SU-DHL-6 (cell line): ENCODE measurements around the gene TSG101.

ENCODE experiments used
- H2AFZ ChIP-seq: fragments of 200-600 bp; sonication (generic); 2 replicates; pipeline ENCODE4 v1.6.1; 2014; ENCODE audit warnings: low read depth, mild to moderate bottlenecking, moderate library complexity, mixed read lengths, antibody characterized with exemption, low read length; ENCODE audit not compliant: severe bottlenecking
- H3F3A ChIP-seq: fragments of 200-600 bp; shearing (Covaris generic); 2 replicates; pipeline ENCODE4 v1.6.0; 2016; ENCODE audit warnings: antibody characterized with exemption, mild to moderate bottlenecking; ENCODE audit not compliant: insufficient read depth
- H3K27ac ChIP-seq: fragments of 200-600 bp; sonication (generic); 2 replicates; pipeline ENCODE4 v1.5.1; 2016; ENCODE audit warnings: low read depth, mild to moderate bottlenecking, low read length, moderate library complexity, mixed read lengths
- H3K27me3 ChIP-seq: fragments of 200-600 bp; sonication (generic), shearing (Covaris generic); 2 replicates; pipeline ENCODE4 v1.6.0; 2014; ENCODE audit warnings: mild to moderate bottlenecking, low read length
- H3K36me3 ChIP-seq: fragments of 200-600 bp; sonication (generic); 2 replicates; pipeline ENCODE4 v1.6.1; 2014; ENCODE audit warnings: mild to moderate bottlenecking, low read length, mixed read lengths
- H3K4me2 ChIP-seq: fragments of 300-600, 200-600 bp; shearing (Covaris generic), sonication (generic); 2 replicates; pipeline ENCODE4 v1.6.0; 2014; ENCODE audit warnings: low read length, low read depth, mild to moderate bottlenecking; ENCODE audit not compliant: poor library complexity, severe bottlenecking
- H3K4me3 ChIP-seq: fragments of 200-600 bp; sonication (generic); 2 replicates; pipeline ENCODE4 v1.5.1; 2014; ENCODE audit warnings: antibody characterized with exemption, low read length, mild to moderate bottlenecking, mixed read lengths; ENCODE audit not compliant: insufficient read depth, poor library complexity, severe bottlenecking
- H3K79me2 ChIP-seq: fragments of 200-600 bp; sonication (generic); 2 replicates; pipeline ENCODE4 v1.6.1; 2014; ENCODE audit warnings: mild to moderate bottlenecking, low read length, moderate library complexity; ENCODE audit not compliant: insufficient read depth
- H3K9ac ChIP-seq: fragments of 200-600 bp; sonication (generic); 2 replicates; pipeline ENCODE4 v1.7.0; 2014; ENCODE audit warnings: mild to moderate bottlenecking, low read length
- H3K9me2 ChIP-seq: fragments of 200-600 bp; sonication (generic); replicated peaks from 2 replicates; pipeline ENCODE4 v1.6.1; 2014; ENCODE audit warnings: low read length; ENCODE audit not compliant: insufficient read depth
- H3K9me3 ChIP-seq: fragments of 200-600 bp; sonication (generic); 2 replicates; pipeline ENCODE4 v1.6.1; 2014; ENCODE audit warnings: low read length, mixed read lengths; ENCODE audit not compliant: insufficient read depth
- H4K20me1 ChIP-seq: fragments of 200-600 bp; sonication (generic); 2 replicates; pipeline ENCODE4 v1.6.1; 2014; ENCODE audit warnings: low read depth, mild to moderate bottlenecking, antibody characterized with exemption, low read length, moderate library complexity, mixed read lengths
- EZH2phosphoT487 ChIP-seq: fragments of 200-600 bp; sonication (generic), shearing (Covaris generic); conservative IDR thresholded peaks from 2 replicates; pipeline ENCODE4 v1.6.1; 2018; ENCODE audit warnings: mild to moderate bottlenecking, antibody characterized with exemption, low read length, moderate library complexity, mixed read lengths
- TF ChIP-seq, protein P1 (sequence below): fragments of 200-600 bp; sonication (generic); IDR thresholded peaks from one replicate; pipeline ENCODE4 v1.5.1; 2017; ENCODE audit warnings: antibody characterized with exemption, mild to moderate bottlenecking, low read length, moderate library complexity; ENCODE audit not compliant: insufficient read depth, poor library complexity, severe bottlenecking

TSG101 gene

DNA sequence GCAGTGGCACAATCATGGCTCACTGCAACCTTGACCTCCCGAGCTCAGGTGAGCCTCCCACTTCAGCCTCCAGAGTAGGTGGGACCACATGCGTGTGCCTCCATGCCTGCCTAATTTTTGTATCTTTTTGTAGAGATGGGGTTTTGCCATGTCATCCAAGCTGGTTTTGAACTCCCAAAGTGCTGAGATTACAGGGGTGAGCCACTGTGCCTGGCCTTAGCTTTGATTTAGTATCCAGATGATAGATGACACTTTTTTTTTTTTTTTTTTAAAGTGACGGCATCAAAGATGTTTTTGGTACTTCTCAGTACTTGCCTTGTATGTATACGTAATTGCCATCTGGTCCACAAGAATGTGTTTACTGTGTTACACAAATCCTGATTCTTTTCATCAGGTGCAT is 47.7 kb downstream of the TSG101 start:
- no peaks in the 10 kb centered on the region for H3F3A ChIP-seq
- peaks cover 38% of the 10 kb centered on the region for H3K36me3 ChIP-seq
- H3K4me3 ChIP-seq = no peak overlapping the region
- no peak overlapping the region for H3K27ac ChIP-seq
- no peaks in the 10 kb centered on the region for H3K79me2 ChIP-seq
- H2AFZ ChIP-seq = no peak overlapping the region
- no peaks in the 10 kb centered on the region for H3K9me2 ChIP-seq
- no peaks in the 10 kb centered on the region for H4K20me1 ChIP-seq
- H3K9me3 ChIP-seq = no peaks in the 10 kb centered on the region
- H3K27me3 ChIP-seq = no peaks in the 10 kb centered on the region
- H3K9ac ChIP-seq = no peak overlapping the region
- no peak for TF ChIP-seq EZH2phosphoT487
- TF ChIP-seq, protein P1, sequence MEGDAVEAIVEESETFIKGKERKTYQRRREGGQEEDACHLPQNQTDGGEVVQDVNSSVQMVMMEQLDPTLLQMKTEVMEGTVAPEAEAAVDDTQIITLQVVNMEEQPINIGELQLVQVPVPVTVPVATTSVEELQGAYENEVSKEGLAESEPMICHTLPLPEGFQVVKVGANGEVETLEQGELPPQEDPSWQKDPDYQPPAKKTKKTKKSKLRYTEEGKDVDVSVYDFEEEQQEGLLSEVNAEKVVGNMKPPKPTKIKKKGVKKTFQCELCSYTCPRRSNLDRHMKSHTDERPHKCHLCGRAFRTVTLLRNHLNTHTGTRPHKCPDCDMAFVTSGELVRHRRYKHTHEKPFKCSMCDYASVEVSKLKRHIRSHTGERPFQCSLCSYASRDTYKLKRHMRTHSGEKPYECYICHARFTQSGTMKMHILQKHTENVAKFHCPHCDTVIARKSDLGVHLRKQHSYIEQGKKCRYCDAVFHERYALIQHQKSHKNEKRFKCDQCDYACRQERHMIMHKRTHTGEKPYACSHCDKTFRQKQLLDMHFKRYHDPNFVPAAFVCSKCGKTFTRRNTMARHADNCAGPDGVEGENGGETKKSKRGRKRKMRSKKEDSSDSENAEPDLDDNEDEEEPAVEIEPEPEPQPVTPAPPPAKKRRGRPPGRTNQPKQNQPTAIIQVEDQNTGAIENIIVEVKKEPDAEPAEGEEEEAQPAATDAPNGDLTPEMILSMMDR = no peak
- no peak overlapping the region for H3K4me2 ChIP-seq

DNA sequence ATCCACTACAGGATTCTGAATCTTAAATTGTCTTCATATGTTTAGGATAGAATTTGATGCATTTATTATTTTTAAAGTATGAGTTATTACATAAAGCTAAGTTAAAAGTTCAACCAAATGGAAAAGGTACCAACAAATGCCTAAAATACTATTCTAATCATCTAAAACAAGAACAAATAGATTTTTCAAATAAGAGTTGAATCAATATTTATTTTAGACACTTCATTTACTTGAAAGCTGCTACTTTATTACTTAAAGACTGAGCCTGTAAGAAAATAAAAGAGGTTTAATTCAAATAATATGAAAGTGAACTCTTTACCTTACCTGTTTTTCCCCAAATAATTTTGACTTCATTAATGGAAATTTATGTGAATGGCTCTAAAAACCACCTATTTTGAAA is 54.2 kb downstream of the TSG101 start:
- Histone ChIP-seq H3K79me2 (no peaks in the 10 kb centered on the region), H3K36me3 (no peaks in the 10 kb centered on the region; the same call in 1 of the 2 replicates), H4K20me1 (no peaks in the 10 kb centered on the region), H3K4me3 (no peak overlapping the region), H3K9me2 (no peaks in the 10 kb centered on the region), H3K27ac (no peak overlapping the region), H3K27me3 (no peaks in the 10 kb centered on the region), H3K9me3 (no peaks in the 10 kb centered on the region), H3K9ac (no peak overlapping the region), H3K4me2 (no peak overlapping the region), H3F3A (no peaks in the 10 kb centered on the region), H2AFZ (no peak overlapping the region)
- no peak for TF ChIP-seq EZH2phosphoT487
- TF ChIP-seq, protein P1 = no peak

DNA sequence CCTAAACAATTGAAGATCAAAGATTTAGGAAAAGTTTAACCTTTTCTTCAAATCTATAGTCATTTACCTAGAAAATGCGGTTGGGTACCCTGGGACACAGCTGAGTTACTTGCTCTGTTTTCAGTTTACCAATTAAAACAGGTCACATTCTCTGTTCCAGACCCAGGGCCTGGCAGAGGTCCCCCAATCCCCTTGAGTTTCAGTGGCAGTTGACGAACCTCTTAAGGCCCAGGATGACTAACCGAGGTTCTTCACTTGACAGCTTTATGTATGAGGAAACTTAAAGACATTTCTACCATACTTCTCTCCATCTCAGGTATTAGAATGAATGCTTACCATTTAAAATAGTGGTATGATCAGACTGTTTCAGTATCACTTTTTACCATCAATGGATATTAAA is 54.7 kb downstream of the TSG101 start:
- Histone ChIP-seq H3K9me3 (no peaks in the 10 kb centered on the region), H3K27ac (no peak overlapping the region), H3F3A (no peaks in the 10 kb centered on the region), H3K79me2 (no peaks in the 10 kb centered on the region), H3K9ac (no peak overlapping the region), H3K4me3 (no peak overlapping the region), H2AFZ (no peak overlapping the region), H3K4me2 (no peak overlapping the region), H4K20me1 (no peaks in the 10 kb centered on the region), H3K27me3 (no peaks in the 10 kb centered on the region), H3K36me3 (no peaks in the 10 kb centered on the region; the same call in 1 of the 2 replicates), H3K9me2 (no peaks in the 10 kb centered on the region)
- TF ChIP-seq, protein P1 = no peak
- TF ChIP-seq EZH2phosphoT487 = no peak

DNA sequence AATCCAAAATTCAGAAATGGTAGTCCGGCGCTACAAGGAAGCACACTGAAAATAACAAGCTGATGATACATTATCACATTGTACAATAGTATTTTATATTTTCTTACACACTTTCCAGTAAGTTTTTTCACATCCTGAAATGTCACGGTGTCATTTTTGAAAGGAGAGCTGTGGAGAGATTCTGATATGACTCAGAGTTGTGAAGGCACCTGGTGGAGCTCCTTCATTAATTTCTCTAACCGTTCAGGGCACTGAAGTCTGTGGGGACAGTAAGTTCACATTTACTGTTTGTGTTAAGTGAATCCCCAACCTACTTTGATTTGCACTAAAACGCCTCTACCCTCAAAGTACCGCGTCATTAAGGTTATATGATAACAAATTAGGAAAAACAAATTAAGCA is 57.8 kb downstream of the TSG101 start:
- H3K9ac ChIP-seq = no peak overlapping the region
- no peak overlapping the region for H3K27ac ChIP-seq
- TF ChIP-seq EZH2phosphoT487 = no peak
- TF ChIP-seq, protein P1 = no peak

More for the DNA sequence above, 57.8 kb downstream of the TSG101 start:
- H3K79me2 ChIP-seq = no peaks in the 10 kb centered on the region
- H4K20me1 ChIP-seq = no peaks in the 10 kb centered on the region
- H3K36me3 ChIP-seq = no peaks in the 10 kb centered on the region; the same call in 1 of the 2 replicates
- H3K9me2 ChIP-seq = no peaks in the 10 kb centered on the region
- H3K4me3 ChIP-seq = no peak overlapping the region
- H2AFZ ChIP-seq = no peak overlapping the region
- H3K9me3 ChIP-seq = no peaks in the 10 kb centered on the region
- no peaks in the 10 kb centered on the region for H3K27me3 ChIP-seq
- H3K4me2 ChIP-seq = no peak overlapping the region
- H3F3A ChIP-seq = no peaks in the 10 kb centered on the region
